ENCODE data around the gene TBC1D21. TPM values are rescaled to one million over a fixed set of nuclear protein-coding genes. Genes with fewer than 3 reads are reported as not detected.

TBC1D21 gene
- polyA plus RNA-seq, 3 donors from 2014 or later = not detected

- Mint-ChIP-seq H3K27ac (no peak overlapping the region), H3K4me3 (no peak overlapping the region), H3K4me1 (no peaks in the 10 kb centered on the region), H3K9me3 (peaks cover 0 to 1% (median 0%) of the 10 kb centered on the region in 6 donors), H3K27me3 (ENCODE audit: low read depth in 3 of 3) (peaks cover 0 to 2% (median 2%) of the 10 kb centered on the region in 3 donors), H3K36me3 (peaks cover 0 to 3% (median 0%) of the 10 kb centered on the region in 3 donors)
- DNase-seq = no peak
Observed at GRCh38 chr15:73902121-73903020, 29.0 kb downstream of the TBC1D21 start.

- H3K9me3 Mint-ChIP-seq = peaks cover 0 to 1% (median 0%) of the 10 kb centered on the region in 6 donors
- peaks cover 0 to 2% (median 2%) of the 10 kb centered on the region in 3 donors for H3K27me3 Mint-ChIP-seq (ENCODE audit: low read depth in 3 of 3)
- H3K36me3 Mint-ChIP-seq = peaks cover 0 to 3% (median 0%) of the 10 kb centered on the region in 3 donors
- H3K27ac Mint-ChIP-seq = no peak overlapping the region
- H3K4me3 Mint-ChIP-seq = no peak overlapping the region
- H3K4me1 Mint-ChIP-seq = no peaks in the 10 kb centered on the region
- no peak for DNase-seq
Observed at GRCh38 chr15:73904026-73904815, 30.9 kb downstream of the TBC1D21 start.

- peaks cover 0 to 2% (median 2%) of the 10 kb centered on the region in 3 donors for H3K27me3 Mint-ChIP-seq (ENCODE audit: low read depth in 3 of 3)
Observed at GRCh38 chr15:73905225-73905827, 32.0 kb downstream of the TBC1D21 start.

GRCh38 chr15:73906346-73907034 is 33.1 kb downstream of the TBC1D21 start:
- H3K36me3 Mint-ChIP-seq = peaks cover 0 to 3% (median 0%) of the 10 kb centered on the region in 3 donors
- no peaks in the 10 kb centered on the region for H3K4me1 Mint-ChIP-seq
- H3K27me3 Mint-ChIP-seq (ENCODE audit: low read depth in 3 of 3) = peaks cover 0 to 4% (median 2%) of the 10 kb centered on the region in 3 donors
- no peak overlapping the region for H3K27ac Mint-ChIP-seq
- peaks cover 0 to 1% (median 0%) of the 10 kb centered on the region in 6 donors for H3K9me3 Mint-ChIP-seq
- no peak overlapping the region for H3K4me3 Mint-ChIP-seq
- no peak for DNase-seq

More at GRCh38 chr15:73905225-73905827, 32.0 kb downstream of the TBC1D21 start:
- no peak for DNase-seq
- H3K4me3 Mint-ChIP-seq = no peak overlapping the region
- no peaks in the 10 kb centered on the region for H3K4me1 Mint-ChIP-seq
- H3K27ac Mint-ChIP-seq = no peak overlapping the region
- peaks cover 0 to 1% (median 0%) of the 10 kb centered on the region in 6 donors for H3K9me3 Mint-ChIP-seq
- H3K36me3 Mint-ChIP-seq = peaks cover 0 to 3% (median 0%) of the 10 kb centered on the region in 3 donors

GRCh38 chr15:73907035-73907408 is 33.7 kb downstream of the TBC1D21 start:
- no peak overlapping the region for H3K4me3 Mint-ChIP-seq
- H3K27ac Mint-ChIP-seq = no peak overlapping the region
- peaks cover 0 to 1% (median 0%) of the 10 kb centered on the region in 6 donors for H3K9me3 Mint-ChIP-seq
- no peak for DNase-seq
- H3K4me1 Mint-ChIP-seq = no peaks in the 10 kb centered on the region
- peaks cover 2 to 4% (median 3%) of the 10 kb centered on the region in 3 donors for H3K27me3 Mint-ChIP-seq (ENCODE audit: low read depth in 3 of 3)
- peaks cover 0 to 3% (median 0%) of the 10 kb centered on the region in 3 donors for H3K36me3 Mint-ChIP-seq

GRCh38 chr15:73908030-73908821 is 34.9 kb downstream of the TBC1D21 start:
- H3K27ac Mint-ChIP-seq = no peak overlapping the region
- peaks cover 6 to 8% of the 10 kb centered on the region in 2 donors for H3K4me1 Mint-ChIP-seq
- H3K4me3 Mint-ChIP-seq = no peak overlapping the region
- peaks cover 0 to 3% (median 0%) of the 10 kb centered on the region in 6 donors for H3K9me3 Mint-ChIP-seq
- peaks cover 0 to 3% (median 0%) of the 10 kb centered on the region in 3 donors for H3K36me3 Mint-ChIP-seq
- peaks cover under 1 to 4% (median 3%) of the 10 kb centered on the region in 3 donors for H3K27me3 Mint-ChIP-seq (ENCODE audit: low read depth in 3 of 3)
- DNase-seq = peak; percentile 26 to 45 (median 45)

- H3K9me3 Mint-ChIP-seq = peaks cover 0 to 3% (median 0%) of the 10 kb centered on the region in 6 donors
- DNase-seq = no peak
- peaks cover 2 to 4% (median 3%) of the 10 kb centered on the region in 3 donors for H3K27me3 Mint-ChIP-seq (ENCODE audit: low read depth in 3 of 3)
- H3K4me1 Mint-ChIP-seq = peaks cover 11 to 12% of the 10 kb centered on the region in 2 donors
- no peak overlapping the region for H3K4me3 Mint-ChIP-seq
- no peak overlapping the region for H3K27ac Mint-ChIP-seq
- H3K36me3 Mint-ChIP-seq = peaks cover 0 to 3% (median 0%) of the 10 kb centered on the region in 3 donors
Observed at GRCh38 chr15:73908822-73909122, 35.4 kb downstream of the TBC1D21 start.

GRCh38 chr15:73909651-73910050 is 36.3 kb downstream of the TBC1D21 start:
- H3K4me1 Mint-ChIP-seq = peaks cover 20 to 21% of the 10 kb centered on the region in 2 donors
- peaks cover 2 to 4% (median 3%) of the 10 kb centered on the region in 3 donors for H3K27me3 Mint-ChIP-seq (ENCODE audit: low read depth in 3 of 3)
- H3K9me3 Mint-ChIP-seq = peaks cover 0 to 3% (median 0%) of the 10 kb centered on the region in 6 donors
- no peak for DNase-seq
- H3K36me3 Mint-ChIP-seq = peaks cover 0 to 2% (median 0%) of the 10 kb centered on the region in 3 donors
- H3K4me3 Mint-ChIP-seq = no peak overlapping the region
- H3K27ac Mint-ChIP-seq = no peak overlapping the region

- Mint-ChIP-seq H3K4me1 (peaks cover 24% of the 10 kb centered on the region in 2 donors), H3K36me3 (no peaks in the 10 kb centered on the region), H3K27me3 (ENCODE audit: low read depth in 3 of 3) (peaks cover 2 to 5% (median 2%) of the 10 kb centered on the region in 3 donors), H3K27ac (no peak overlapping the region), H3K9me3 (peaks cover 0 to 3% (median 0%) of the 10 kb centered on the region in 6 donors), H3K4me3 (no peak overlapping the region)
- no peak for DNase-seq
Observed at GRCh38 chr15:73910522-73911303, 37.3 kb downstream of the TBC1D21 start.

GRCh38 chr15:73912030-73912596 is 38.7 kb downstream of the TBC1D21 start:
- DNase-seq = no peak
- Mint-ChIP-seq H3K4me1 (peaks cover 24% of the 10 kb centered on the region in 2 donors), H3K4me3 (no peak overlapping the region), H3K36me3 (no peaks in the 10 kb centered on the region), H3K27ac (no peak overlapping the region), H3K9me3 (peaks cover 0 to 2% (median 0%) of the 10 kb centered on the region in 6 donors), H3K27me3 (ENCODE audit: low read depth in 3 of 3) (peaks cover 2 to 7% (median 5%) of the 10 kb centered on the region in 3 donors)

- Mint-ChIP-seq H3K27ac (peak overlapping the region in 3 of 6 donors; percentile 28 to 83 (median 57)), H3K36me3 (no peaks in the 10 kb centered on the region), H3K4me3 (peak overlapping the region in 4 of 5 donors; percentile 17 to 39 (median 36)), H3K27me3 (ENCODE audit: low read depth in 3 of 3) (peaks cover 2 to 7% (median 5%) of the 10 kb centered on the region in 3 donors), H3K4me1 (peaks cover 24% of the 10 kb centered on the region in 2 donors), H3K9me3 (peaks cover 0 to 2% (median 0%) of the 10 kb centered on the region in 6 donors)
- peak in 1 of 3 donors; percentile 17 for DNase-seq
Observed at GRCh38 chr15:73914145-73914544, 40.8 kb downstream of the TBC1D21 start.

Data from immature natural killer cell (primary cell).